HS-5 (cell line): ENCODE measurements around the gene OR6T1.

ENCODE experiments used
- DNase-seq: peaks from one replicate; pipeline ENCODE4 v3.0.0-alpha.2; 2012; ENCODE audit warnings: low read depth

Gene OR6T1, protein sequence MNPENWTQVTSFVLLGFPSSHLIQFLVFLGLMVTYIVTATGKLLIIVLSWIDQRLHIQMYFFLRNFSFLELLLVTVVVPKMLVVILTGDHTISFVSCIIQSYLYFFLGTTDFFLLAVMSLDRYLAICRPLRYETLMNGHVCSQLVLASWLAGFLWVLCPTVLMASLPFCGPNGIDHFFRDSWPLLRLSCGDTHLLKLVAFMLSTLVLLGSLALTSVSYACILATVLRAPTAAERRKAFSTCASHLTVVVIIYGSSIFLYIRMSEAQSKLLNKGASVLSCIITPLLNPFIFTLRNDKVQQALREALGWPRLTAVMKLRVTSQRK

DNA sequence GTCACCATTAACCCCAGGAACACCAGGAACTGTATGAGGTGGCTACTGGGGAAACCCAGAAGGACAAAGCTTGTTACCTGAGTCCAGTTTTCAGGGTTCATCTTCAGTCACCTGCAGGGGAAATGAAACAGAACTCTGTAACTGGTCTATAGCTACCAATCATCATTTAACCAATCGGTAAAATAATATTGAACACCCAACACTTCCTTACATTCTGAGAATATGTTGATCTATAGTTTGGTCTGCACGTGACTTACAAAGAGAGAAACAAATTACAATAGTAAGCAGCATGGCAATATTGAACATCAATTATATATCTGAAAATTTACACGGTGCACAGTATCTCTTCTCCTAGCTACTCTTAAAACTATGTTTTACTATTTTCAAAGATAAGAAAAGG, at the start of gene OR6T1:
OR6T1 (minus strand) TSS at position 101 of the 400 bp plus-strand sequence; CDS start at position 101, 0 bp downstream.
- no peak for DNase-seq

DNA sequence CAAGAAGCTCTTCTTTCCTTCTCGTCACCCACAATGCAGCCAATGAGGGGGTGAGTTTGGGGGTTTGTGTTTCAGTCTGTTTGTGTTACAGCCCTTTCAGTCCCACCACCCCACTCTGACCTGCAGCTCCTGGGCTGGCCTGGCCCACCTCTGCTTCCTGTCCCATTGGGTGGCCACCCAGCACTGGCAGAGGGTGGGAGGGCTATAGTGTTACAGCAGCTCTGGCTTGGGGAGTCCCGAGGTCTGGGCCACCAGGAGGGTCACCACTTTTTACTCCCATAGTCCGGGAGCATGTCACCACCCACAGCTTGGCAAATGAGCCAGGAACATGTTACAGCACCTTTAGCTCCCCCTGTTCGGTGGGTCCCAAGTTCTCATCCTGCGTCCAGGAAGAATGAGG, 35.7 kb upstream of the OR6T1 start:
- DNase-seq, result no peak

DNA sequence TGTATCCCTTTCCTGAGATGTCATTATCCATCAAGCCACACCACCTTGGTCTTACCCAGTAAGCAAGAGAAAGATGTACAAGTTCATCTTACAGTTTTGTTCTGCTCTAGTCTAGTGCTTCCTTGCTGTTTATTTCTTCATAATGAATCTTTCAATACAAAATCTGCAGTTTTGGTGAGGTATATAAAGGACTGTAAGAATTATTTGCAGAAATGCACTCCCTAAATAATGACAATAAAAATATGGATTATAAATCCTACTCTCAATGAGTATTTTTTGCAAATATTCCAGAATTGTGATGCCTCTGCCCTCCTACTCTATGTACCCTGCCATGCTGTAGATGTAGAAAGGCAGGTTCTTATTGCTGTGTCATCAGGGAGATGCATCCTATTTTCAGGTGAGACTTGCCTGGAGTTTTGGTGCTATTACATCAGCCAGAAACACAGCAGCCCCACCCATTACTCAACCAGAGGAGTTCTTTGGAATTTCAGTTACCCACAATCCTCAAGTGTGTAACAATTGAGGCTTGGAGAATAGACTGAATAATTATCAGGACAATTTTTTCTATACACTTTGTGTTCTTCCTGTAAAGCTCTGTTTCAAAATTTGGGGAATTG, 34.2 kb upstream of the OR6T1 start, which contains the start of gene OR10S1:
OR10S1 (minus strand) TSS at position 51 of the 617 bp plus-strand sequence. CDS start 117 bp downstream, outside the sequence.
- no peak for DNase-seq

DNA sequence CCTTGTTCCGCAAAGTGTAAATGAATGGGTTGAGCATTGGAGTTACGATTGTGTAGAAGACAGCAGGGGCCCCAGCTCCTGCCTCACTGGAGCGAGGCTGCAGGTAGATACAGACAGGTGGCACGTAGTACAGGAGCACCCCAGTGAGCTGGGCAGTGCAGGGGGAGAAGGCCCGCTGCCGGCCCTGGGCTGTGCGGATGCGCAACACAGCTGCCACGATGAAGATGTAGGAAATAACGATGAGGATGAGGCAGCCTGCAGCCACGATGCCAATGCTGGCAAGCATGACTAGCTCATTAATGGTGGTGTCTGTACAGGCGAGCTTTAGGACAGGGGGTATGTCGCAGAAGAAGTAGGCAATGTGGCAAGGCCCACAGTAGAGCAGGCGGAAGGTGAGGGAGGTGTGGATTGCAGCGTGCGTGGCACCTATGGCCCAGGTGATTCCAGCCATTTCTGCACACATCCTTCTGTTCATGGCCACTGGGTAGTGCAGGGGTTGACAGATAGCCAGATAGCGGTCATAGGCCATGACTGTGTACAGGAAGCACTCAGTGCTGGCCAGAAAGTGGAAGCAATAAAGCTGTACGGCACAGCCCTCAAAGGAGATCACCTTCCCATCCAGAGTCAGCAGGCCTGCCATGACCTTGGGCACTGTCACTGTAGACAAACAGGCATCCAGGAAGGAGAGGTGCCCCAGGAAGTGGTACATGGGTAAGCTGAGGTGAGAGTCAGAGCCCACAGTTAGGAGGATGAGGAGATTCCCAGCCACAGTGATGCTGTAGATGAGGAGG, 33.3 kb upstream of the OR6T1 start:
- DNase-seq, result no peak

DNA sequence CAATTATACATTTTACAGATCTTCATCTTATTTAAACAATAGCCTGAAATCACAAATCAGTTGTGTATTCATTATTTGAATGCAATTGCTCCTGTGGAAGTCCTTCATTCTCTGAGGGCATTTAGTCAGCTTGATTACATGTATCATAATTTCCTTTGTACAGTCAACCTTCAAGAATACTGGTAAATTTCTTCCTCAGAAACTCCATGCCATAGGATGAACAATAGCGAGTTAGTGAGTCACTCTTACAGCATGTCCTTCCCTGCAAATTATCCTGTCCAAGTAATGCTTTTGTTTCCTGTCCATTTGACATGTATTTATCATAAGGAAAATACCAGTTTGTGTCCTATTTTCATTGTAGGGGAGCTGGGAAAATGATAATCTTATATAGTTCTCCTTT, 30.2 kb upstream of the OR6T1 start:
- peak; percentile 76 for DNase-seq

DNA sequence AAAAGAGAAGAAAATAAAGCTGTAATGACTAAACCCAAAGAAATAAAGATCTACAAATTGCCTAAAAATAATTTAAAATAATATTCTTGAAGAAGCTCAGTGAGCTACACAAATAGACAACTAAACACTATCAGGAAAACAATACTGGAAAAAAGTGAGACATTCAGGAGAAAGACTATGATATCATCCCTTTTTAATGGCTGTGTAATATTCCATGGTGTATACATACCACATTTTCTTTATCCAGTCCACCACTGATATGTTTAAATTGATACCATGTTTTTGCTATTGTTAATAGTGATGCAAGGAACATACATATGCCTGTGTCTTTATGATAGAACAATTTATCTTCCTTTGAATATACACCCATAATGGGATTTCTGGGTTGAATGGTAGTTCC, 13.1 kb upstream of the OR6T1 start:
- DNase-seq, result no peak

DNA sequence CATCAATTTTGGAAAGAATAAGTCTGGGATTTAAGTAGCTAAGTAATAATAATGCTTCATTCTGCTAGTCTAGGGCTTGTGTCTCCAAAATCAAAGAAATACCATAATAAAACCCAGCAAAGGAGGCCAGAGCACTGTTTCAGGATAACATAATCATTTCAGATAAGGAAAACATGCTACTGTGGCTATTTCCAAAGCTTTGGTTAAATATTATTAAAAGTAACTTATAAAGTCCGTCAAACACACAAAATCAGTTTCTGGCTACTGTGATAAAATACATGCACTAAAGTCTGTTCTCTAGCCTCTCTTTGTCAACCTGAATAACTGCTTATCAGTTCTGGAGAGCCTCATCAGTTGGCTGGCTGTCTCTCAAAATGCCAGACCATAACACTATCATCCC, 1.5 kb upstream of the OR6T1 start:
- DNase-seq, result no peak

DNA sequence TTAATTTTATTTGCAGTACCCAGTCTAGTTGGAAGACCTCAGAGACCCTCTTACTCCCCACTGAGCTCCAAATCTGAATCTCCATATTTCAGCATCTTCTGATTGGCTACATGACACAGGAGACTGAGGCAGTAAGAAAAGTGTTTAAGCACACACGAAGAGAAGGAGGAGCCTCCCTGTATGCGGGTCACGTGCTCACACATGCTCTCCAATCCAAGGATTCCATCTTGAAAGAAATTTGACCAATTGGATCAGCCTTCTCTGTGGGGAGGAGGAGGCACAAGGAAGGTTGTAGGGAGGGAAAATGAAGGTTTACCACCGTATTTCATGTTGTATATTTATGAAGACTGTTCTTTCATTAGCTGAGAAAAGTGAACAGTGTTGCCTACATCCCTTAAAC, 1.2 kb downstream of the OR6T1 start:
- DNase-seq, result no peak

DNA sequence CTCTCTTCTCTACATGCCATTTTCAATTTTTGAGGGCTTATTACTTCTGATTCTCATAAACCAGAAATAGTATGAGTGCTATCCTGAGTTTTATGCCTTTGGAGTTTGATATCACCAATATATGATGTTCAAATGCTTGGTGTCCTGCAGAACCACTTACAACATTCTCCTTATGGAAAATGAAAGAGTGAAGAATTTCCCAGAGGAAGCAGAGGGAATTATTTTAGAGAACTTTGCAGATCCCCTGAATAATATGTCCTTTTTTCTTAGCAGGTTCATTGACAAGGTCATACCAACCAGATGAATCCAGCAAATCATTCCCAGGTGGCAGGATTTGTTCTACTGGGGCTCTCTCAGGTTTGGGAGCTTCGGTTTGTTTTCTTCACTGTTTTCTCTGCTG, 4.3 kb downstream of the OR6T1 start, which contains the start of gene OR4D5:
OR4D5 (plus strand) TSS at position 301 of the 400 bp plus-strand sequence; CDS start at position 301, 0 bp downstream.
- DNase-seq, result no peak

DNA sequence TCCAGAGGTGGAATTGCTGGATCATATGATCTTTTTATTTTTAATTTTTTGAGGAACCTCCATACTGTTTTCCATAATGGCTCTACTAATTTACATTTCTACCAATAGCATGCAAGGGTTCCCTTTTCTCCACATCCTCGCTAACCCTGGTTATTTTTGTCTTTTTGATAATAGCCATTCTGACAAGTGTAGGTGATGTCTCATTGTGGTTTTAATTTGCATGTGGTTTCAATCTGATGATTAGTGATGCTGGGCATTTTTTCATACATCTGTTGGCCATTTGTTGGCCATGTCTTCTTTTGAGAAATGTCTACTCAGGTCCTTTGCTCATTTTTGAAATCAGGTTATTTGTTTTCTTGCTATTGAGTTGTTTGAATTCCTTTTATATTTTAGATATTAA, 19.6 kb downstream of the OR6T1 start:
- peak; percentile 1 for DNase-seq

DNA sequence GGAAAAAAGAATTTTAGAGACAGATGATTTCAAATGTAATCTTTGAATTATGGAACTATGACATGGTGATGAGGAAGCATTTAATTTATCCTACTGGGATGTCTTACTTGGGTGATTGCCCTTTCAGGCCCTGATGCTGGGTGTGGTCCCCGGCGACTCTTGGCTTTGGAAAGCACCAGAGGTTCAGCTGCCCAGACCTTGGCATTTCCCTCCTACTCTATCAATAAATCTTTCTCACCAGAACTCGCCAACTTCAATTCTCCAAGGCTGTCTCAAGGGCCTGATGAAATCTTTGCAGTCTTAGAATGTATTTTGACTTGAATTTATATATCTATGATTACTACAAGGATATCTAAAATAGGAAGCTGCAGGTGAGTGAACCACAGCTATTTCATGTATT, 22.7 kb downstream of the OR6T1 start:
- no peak for DNase-seq

DNA sequence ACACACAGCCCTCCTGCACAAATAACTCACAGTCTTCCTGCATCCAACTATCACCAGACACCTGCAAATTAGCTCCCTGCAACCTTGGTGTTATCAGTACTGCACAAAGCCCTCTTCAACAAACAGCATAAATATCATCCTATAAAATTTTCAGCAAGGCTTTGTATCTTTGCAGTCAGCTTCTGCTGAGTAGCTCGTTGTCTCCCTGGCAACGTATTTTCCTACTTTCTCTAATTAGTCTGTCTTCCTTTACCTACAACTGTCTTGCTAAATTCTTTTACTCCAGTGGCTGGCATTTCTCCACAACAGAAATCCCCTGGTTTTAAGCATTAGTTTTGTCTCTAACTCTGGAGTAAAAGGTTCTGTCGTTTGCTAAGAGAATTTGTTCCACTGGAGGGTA, 37.8 kb downstream of the OR6T1 start:
- no peak for DNase-seq

DNA sequence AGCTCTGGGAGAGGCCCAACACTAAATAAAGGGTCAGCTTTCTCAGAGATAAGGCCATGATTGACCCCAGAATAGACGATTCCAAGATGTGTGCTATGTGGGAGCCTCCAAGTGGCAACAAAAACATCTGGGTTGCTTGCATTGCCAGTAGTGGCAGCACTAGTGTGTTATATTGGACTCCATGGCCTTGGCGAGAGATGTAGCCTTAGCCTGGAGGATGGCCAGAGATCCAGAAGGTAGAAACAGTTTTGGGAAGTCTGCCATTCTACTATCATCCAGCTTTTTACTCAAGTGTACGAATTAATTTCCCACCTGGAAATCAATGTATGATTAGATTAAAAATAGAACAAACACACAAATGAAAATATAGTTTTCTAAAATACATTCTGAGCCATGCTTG, 38.7 kb downstream of the OR6T1 start:
- no peak for DNase-seq

DNA sequence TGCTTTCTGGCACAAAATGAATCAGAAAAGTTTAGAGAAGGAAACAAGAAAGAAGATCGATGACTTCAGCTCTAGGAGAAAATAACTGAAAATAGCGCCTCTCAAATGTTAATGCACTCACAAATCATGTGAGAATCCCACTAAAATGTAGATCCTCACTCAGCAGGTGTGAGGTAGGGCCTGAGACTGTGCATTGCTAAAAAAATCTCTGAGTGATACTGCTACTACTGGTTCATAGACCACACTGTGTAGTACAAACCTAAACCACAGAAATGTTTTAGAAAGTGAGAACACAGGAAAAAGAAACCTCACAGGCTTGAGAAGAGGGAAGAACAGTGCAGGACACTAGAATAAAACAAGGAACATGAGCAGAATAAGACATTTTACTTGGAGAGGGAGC, 39.7 kb downstream of the OR6T1 start:
- no peak for DNase-seq

DNA sequence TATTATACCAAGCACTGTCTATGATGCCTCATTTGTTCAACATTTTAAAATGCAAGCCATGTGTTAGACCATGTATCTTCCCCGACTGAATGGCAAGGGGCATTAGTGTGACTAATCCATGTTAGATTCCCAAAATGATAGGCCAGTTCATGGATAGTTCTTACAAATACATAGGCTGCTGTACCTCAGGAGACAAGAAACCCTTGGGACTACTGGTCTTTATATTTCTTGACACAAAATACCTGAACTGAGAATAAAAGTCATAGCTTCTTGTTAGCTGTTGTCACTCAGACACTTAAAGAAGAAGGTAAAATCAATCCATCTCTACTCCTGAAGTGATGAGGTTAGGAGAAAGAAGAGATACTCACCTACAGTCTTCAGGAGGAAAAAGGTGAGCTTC, 41.8 kb downstream of the OR6T1 start, which contains the start of gene OR8D4:
OR8D4 (plus strand) TSS at position 301 of the 400 bp plus-strand sequence. CDS start 4,265 bp downstream, outside the sequence.
- DNase-seq, result no peak

DNA sequence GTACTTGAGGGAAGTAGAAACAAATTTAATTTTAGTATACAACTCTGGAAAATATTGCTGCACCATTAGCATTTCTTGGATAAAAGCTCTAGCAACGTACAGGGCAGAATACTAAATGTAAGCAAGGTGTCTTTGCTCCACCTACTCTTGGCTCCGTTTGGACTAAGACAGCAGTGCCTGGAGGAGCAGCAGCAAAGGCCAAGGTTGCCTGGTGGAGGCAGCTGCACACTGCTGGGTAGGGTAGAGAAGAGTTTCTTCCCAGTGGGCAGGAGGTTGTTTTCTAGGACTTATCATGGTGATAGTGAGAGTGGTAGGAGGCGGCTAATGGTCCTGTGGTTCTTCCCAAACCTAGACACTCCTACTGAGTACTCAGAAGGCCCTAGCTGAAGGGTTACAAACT, 43.8 kb downstream of the OR6T1 start:
- no peak for DNase-seq
